Measurements from ENCODE around the gene NSUN6. TPM values are rescaled to one million over a fixed set of nuclear protein-coding genes. Genes with fewer than 3 reads are reported as not detected.
A peak's percentile ranks its signal among the peaks of the same experiment; 100 is the strongest.

Gene NSUN6
- total RNA-seq, 6 experiments from 2014 or later = 3.7 to 6.0 (median 5.3) TPM

- no peak overlapping the region for H3K27ac Mint-ChIP-seq
- peaks cover 2% of the 10 kb centered on the region; the same call in 1 of the 2 replicates for H3K27me3 Mint-ChIP-seq (ENCODE audit: insufficient read depth)
- TF ChIP-seq, protein P1, sequence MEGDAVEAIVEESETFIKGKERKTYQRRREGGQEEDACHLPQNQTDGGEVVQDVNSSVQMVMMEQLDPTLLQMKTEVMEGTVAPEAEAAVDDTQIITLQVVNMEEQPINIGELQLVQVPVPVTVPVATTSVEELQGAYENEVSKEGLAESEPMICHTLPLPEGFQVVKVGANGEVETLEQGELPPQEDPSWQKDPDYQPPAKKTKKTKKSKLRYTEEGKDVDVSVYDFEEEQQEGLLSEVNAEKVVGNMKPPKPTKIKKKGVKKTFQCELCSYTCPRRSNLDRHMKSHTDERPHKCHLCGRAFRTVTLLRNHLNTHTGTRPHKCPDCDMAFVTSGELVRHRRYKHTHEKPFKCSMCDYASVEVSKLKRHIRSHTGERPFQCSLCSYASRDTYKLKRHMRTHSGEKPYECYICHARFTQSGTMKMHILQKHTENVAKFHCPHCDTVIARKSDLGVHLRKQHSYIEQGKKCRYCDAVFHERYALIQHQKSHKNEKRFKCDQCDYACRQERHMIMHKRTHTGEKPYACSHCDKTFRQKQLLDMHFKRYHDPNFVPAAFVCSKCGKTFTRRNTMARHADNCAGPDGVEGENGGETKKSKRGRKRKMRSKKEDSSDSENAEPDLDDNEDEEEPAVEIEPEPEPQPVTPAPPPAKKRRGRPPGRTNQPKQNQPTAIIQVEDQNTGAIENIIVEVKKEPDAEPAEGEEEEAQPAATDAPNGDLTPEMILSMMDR (IDR thresholded peaks at IDR 0.05) = no peak
These were observed 150.8 kb downstream of the NSUN6 start for GRCh38 chr10:18500576-18500975.

GRCh38 chr10:18498998-18499397 is 152.4 kb downstream of the NSUN6 start:
- no peak for DNase-seq
- no peaks in the 10 kb centered on the region for H3K36me3 Mint-ChIP-seq (ENCODE audit: low read depth)
- TF ChIP-seq, protein P1 (IDR thresholded peaks at IDR 0.05) = no peak
- H3K9me3 Mint-ChIP-seq = no peaks in the 10 kb centered on the region; the same call in 1 of the 2 replicates
- no peak overlapping the region for H3K27ac Mint-ChIP-seq
- peaks cover 30% of the 10 kb centered on the region; the same call in 1 of the 2 replicates for H3K4me1 Mint-ChIP-seq (ENCODE audit: low read depth)
- peaks cover 2% of the 10 kb centered on the region; the same call in 1 of the 2 replicates for H3K27me3 Mint-ChIP-seq (ENCODE audit: insufficient read depth)
- peak overlapping the region; percentile 64; the same call in 1 of the 2 replicates for H3K4me3 Mint-ChIP-seq

More at GRCh38 chr10:18500576-18500975, 150.8 kb downstream of the NSUN6 start:
- Mint-ChIP-seq H3K9me3 (no peaks in the 10 kb centered on the region), H3K36me3 (ENCODE audit: low read depth) (no peaks in the 10 kb centered on the region), H3K4me3 (no peak overlapping the region; the same call in 1 of the 2 replicates), H3K4me1 (ENCODE audit: low read depth) (peaks cover 33% of the 10 kb centered on the region; the same call in 1 of the 2 replicates)
- DNase-seq = no peak

DNA sequence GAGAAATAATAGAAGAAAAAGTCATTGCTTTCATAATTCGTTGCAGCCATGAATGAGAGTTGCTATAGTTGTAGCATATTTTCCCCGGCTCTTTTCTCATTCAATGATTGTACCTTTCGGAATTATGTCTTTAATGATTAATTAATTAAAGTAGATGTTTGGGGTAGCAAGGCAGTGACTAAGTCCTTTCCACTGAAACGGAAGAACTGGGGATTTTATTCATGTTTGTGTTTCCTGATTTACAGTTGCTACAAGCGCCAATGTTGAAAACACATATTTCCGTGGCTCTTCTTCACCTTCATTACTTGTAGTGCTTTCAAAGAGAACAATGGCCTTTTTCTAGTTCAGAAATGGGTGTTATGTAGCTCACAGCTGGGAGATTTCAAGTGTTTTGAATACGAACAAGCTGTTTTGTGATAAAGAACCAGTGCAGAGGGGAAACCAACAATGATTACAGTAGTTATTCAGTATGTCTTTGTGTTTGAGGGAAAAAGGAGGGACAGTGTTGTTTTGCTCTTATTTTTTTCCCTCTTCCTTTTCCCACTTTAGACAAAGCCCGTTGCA is 153.5 kb downstream of the NSUN6 start:
- DNase-seq = no peak
- Mint-ChIP-seq H3K4me3 (no peak overlapping the region), H3K4me1 (ENCODE audit: low read depth) (peaks cover 30% of the 10 kb centered on the region; the same call in 1 of the 2 replicates), H3K27ac (no peak overlapping the region), H3K9me3 (no peaks in the 10 kb centered on the region; the same call in 1 of the 2 replicates), H3K27me3 (ENCODE audit: insufficient read depth) (peaks cover 2% of the 10 kb centered on the region), H3K36me3 (ENCODE audit: low read depth) (no peaks in the 10 kb centered on the region)
- TF ChIP-seq, protein P1 (IDR thresholded peaks at IDR 0.05) = no peak

Other genes with a start within 250 kb of the NSUN6 start
- gene ARL5B, start 7.8 kb upstream of the NSUN6 start, total RNA-seq (2021; fragmentation: NEBNext Ultra II Directional; extraction: Animal tissue kit (Norgen Biotek cat#: 25700)) = 1 to 10 TPM; 6.9 to 9.0 (median 8.7) TPM

Measured in HFFc6 (cell line).